ENCODE results near the gene HIC2.
"Not testable (repeated sequence)": the region's sequence is repeated elsewhere in the genome, so short reads cannot be mapped to it uniquely, and the experiment has no call there.

HIC2 gene

DNA sequence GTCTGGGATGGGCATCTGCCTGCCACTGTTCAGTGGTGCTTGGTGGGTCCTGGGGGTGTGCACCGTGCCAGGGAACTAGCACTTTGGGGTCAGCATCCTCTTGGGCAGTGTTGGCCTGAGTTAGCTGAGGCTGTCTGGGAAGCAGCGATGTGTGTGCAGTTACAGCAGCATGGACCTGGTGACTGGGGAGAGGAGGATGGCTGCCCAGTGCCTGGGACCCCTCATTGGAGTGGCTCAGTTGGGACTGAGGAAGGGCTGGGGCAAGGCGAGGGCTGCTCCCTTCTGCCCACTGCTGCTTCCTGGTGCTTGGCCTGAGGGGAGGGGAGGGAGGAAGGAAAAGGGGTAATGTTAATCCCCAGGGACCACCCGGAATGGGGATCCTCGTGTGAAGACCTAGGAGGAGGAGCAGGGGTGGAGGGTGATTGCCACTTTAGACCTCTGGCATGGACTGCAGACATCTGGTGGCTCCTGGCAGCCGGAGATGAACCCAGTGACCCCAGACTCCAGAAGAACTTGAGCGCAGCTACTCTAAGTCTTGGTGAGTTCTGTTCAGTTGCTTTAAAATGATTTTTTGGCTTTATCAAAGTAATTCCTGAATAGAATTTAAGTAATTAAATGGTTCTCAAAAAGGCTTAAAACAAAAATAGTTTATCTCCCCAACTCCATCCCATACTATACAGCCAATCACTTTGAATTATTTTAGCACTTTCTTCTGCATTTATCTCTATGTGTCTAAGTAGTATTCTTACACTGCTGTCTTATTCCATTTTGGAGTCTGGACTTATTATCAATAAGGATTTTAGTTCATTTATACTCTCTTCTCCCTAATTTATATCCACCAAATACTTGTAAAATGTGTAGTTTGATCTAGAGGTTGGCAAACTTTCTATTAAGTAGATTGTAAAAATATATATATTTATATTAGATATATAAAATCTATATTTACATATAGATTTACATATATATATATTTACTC, 34.7 kb downstream of the HIC2 start:
- H3K9me3 Mint-ChIP-seq, result no peaks in the 10 kb centered on the region
- H3K4me3 Mint-ChIP-seq, result no peak overlapping the region
- no peaks in the 10 kb centered on the region for H3K27me3 Mint-ChIP-seq
- peaks cover 3% of the 10 kb centered on the region for H3K36me3 Mint-ChIP-seq
- no peaks in the 10 kb centered on the region for H3K4me1 Mint-ChIP-seq
- no peak overlapping the region for H3K27ac Mint-ChIP-seq
- DNase-seq (ENCODE audit: low spot score in 2 of 2) (peak in 1 of 2 donors; percentile 8), ATAC-seq (ENCODE audit: low read depth) (no peak)

DNA sequence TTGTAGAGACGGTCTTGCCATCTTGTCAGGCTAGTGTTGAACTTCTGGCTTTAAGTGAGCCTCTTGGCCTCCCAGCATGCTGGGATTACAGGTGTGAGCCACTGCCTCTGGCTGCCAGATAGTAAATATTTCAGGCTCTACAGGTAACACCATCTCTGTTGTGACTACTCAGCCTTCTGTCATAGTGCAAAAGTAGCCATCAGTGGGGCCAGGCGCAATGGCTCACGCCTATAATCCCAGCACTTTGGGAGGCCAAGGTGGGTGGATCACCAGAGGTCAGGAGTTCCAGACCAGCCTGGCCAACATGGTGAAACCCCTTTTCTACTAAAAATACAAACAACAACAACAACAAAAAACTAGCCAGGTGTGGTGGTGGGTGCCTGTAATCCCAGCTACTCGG, 35.5 kb downstream of the HIC2 start:
- not testable (repeated sequence) for H3K27me3 Mint-ChIP-seq; H3K36me3 Mint-ChIP-seq; H3K27ac Mint-ChIP-seq; ATAC-seq (ENCODE audit: low read depth); H3K9me3 Mint-ChIP-seq; H3K4me1 Mint-ChIP-seq; H3K4me3 Mint-ChIP-seq
- peak in 1 of 2 donors; percentile 2 for DNase-seq (ENCODE audit: low spot score in 2 of 2)

DNA sequence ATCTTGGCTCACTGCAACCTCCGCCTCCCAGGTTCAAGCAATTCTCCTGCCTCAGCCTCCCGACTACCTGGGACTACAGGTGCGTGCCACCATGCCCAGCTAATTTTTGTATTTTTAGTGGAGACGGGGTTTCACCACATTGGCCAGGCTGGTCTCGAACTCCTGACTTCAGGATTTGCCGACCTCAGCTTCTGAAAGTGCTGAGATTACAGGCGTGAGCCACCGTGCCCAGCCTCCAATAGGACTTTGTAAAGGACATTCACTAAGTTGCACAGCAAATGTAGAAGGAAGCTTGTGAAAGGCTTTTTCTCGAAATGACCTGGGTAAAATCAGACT, 37.8 kb downstream of the HIC2 start:
- H3K27me3 Mint-ChIP-seq, result not testable (repeated sequence)

DNA sequence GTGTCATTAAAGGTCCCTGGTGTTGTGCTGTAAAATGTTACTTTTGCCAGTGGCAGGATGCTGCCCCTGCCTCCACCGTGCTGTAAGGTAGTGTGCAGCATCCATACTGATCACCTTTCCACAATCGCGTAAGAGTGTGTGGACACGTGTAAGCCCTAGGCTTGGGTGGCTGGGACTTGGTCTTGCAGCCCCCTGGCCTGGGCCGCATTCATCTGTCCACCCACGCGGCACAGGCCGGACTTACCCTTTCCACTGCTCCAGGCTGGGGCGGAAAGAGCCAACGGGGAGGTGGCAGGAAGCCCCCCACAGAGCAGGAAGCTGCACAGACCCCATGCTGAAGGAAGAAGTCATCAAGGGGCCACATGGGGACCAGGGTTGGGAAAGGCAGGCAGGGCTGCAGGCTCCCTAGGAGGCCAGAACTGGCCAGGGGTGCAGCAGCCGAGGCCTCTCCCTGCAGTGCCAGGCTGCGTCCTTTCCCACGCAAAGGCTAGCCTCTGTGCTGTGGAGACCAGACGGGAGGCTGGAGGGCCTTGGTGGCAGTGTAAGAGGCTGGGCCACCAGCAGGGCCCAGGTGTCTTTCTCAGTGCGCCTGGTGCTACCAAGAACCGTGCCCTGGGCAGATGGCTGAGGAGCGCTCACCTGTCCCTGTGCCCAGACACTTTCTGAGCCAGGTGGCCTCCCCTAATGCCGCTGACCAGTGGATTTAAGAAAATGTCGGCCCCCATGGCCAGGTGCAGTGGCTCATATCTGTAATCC, 38.3 kb downstream of the HIC2 start:
- H3K4me1 Mint-ChIP-seq, result no peaks in the 10 kb centered on the region
- ATAC-seq (ENCODE audit: low read depth) (no peak), DNase-seq (ENCODE audit: low spot score in 2 of 2) (peak in 1 of 2 donors; percentile 9)
- no peak overlapping the region for H3K27ac Mint-ChIP-seq
- no peak overlapping the region for H3K4me3 Mint-ChIP-seq
- no peaks in the 10 kb centered on the region for H3K27me3 Mint-ChIP-seq
- no peaks in the 10 kb centered on the region for H3K36me3 Mint-ChIP-seq
- H3K9me3 Mint-ChIP-seq, result no peaks in the 10 kb centered on the region

More for the DNA sequence above, 37.8 kb downstream of the HIC2 start:
- not testable (repeated sequence) for H3K4me3 Mint-ChIP-seq; H3K9me3 Mint-ChIP-seq; H3K36me3 Mint-ChIP-seq; H3K27ac Mint-ChIP-seq; DNase-seq (ENCODE audit: low spot score in 2 of 2); H3K4me1 Mint-ChIP-seq; ATAC-seq (ENCODE audit: low read depth)

DNA sequence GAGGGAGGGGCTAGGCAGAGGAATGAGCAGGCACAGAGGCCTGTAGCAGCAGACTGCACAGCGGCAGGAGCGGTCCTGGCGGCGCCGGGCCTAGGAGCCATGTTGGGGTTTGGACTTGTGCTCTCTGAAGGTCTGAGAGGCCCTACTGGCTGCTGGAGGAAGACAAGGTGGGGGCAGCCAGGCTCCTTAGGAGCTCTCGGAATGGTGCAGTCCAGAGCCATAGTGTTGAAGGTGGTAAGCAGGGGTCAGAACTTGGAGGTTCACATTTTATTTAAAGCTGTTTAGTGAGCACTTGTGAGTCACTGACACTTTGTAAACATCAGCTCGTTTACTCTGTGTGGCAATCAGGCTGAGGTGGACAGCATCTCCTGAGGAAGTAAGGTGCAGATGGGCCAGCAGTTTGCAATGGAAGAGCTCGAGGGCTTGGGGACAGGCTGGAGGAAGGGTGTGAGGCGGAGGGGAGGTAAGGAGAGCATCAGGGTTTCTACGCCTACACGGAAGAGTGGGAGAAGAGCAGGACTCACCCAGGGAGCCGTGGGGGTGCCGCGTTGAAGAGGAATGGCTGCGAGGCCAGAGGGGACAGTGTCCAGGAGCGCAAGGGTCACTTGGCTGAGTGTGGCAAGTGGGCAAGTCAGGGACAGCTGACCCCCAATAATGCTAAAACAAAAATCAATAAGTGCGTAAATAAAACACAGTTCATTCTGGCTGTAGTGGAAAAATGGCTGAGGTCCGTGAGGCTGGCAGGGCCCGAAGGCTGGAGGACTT, 40.0 kb downstream of the HIC2 start:
- no peaks in the 10 kb centered on the region for H3K27me3 Mint-ChIP-seq
- no peaks in the 10 kb centered on the region for H3K9me3 Mint-ChIP-seq
- H3K4me3 Mint-ChIP-seq, result no peak overlapping the region
- no peaks in the 10 kb centered on the region for H3K4me1 Mint-ChIP-seq
- H3K27ac Mint-ChIP-seq, result peak overlapping the region; percentile 31
- no peaks in the 10 kb centered on the region for H3K36me3 Mint-ChIP-seq
- no peak for ATAC-seq (ENCODE audit: low read depth)
- peak in 1 of 2 donors; percentile 8 for DNase-seq (ENCODE audit: low spot score in 2 of 2)

DNA sequence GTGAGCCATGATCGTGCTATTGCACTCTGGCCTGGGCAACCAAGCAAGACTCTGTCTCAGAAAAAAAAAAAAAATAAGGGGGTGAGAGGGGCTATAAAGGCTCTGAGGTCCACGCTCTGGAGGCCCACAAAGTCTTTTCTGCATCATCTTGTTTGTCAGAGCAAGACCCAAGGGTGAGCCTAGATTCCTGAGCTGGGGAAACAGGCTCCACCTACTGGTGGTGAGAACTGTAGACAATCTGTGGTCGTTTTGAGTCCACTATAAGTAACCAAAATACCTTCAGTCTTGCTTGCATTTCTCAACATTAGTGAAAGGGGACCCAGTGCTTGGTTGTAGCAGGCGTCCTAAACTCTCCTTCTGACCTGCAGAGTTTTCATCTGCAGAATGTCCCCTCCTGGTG, 45.5 kb downstream of the HIC2 start:
- H3K27me3 Mint-ChIP-seq; H3K27ac Mint-ChIP-seq; H3K4me3 Mint-ChIP-seq; ATAC-seq (ENCODE audit: low read depth); H3K36me3 Mint-ChIP-seq; H3K4me1 Mint-ChIP-seq; DNase-seq (ENCODE audit: low spot score in 2 of 2); H3K9me3 Mint-ChIP-seq: not testable (repeated sequence)

DNA sequence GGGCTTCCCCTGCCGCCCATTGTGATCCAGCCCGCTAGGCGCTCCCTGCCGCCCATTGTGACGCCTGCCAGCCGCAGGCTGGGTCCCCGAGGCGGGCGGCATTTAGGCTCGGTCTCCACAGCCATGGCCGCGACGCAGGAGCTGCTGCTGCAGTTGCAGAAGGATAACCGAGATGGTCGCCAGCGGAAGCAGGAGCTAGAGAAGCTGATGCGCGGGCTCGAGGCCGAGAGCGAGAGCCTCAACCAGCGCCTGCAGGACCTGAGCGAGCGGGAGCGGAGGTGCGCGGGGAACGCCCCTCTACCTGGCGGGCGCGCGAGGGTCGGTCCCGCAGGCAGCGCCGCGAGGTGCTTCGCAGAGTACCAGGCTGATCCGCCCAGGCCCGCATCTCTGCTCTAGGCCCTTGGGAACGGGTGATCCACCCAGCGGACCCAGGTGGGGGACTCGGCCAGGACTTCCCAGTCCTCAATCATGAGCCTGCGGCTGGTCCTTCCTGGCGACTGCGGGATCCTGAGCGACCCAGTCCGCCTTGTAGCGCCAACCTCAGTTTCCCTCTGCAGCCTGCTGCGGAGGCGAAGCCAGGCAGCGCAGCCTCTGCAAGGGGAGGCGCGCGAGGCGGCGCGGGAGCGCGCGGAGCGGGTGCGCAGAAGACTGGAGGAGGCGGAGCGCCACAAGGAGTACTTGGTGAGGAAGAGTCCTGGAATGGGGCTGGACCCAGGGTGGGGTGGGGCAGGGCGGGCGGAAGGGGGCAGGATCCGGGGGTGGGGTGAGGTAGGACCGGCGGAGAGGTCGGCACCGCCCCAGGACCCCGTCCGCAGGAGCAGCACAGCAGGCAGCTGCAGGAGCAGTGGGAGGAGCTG, 50.4 kb downstream of the HIC2 start, which contains the start of gene TMEM191C:
TMEM191C (plus strand) TSS at position 51 of the 857 bp plus-strand sequence; CDS start at position 124, 73 bp downstream.
- not testable (repeated sequence) for H3K9me3 Mint-ChIP-seq; H3K4me1 Mint-ChIP-seq; DNase-seq (ENCODE audit: low spot score in 2 of 2); H3K36me3 Mint-ChIP-seq; H3K27me3 Mint-ChIP-seq
- ATAC-seq (ENCODE audit: low read depth), result peak; percentile 3
- peak within 1 kb of the TSS; percentile 94 for H3K27ac Mint-ChIP-seq
- peak within 1 kb of the TSS; percentile 94 for H3K4me3 Mint-ChIP-seq

DNA sequence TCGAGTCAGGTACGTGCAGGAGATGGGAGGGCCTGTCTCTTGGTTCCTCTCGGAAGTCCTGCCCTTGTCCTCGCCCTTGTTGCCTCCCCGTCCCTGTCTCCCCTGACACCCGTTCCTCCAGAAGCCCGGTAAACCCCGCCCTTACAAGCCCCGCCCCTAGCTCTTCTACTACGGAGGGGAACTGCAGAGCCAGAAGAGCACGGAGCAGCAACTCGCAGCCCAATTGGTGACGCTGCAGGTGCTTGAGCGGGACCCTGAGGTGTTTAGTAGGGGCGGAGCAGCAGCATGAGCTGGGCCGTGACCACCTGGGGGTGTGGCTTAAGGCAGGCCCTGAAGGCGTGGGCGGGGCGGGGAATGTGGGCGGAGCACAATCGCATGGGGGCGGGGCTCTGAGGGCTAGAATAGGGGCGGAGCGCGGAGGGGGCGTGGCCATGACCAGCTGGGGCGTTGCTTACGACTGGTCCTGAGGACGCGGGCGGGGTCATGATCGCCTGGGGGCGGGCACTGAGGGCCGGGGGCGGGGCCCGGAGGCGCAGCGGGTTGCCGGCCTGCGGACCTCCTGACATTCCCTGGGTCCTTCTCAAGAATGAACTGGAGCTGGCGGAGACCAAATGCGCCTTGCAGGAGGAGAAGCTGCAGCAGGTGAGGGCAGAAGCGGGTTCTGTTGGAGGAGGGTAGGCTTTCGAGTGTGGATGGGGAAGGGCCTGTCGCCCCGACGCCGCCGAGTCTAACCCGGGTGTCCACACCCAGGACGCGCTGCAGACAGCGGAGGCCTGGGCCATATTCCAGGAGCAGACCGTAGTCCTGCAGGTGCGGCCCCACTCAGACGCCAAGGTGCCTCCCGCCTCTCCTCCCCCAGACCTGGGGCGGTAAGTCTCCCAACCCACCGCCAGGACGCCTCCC, 51.3 kb downstream of the HIC2 start:
- ATAC-seq (ENCODE audit: low read depth) (peak; percentile 81), DNase-seq (ENCODE audit: low spot score in 2 of 2) (peak; percentile 77 to 88)
- Mint-ChIP-seq H3K4me3 (peak overlapping the region; percentile 94), H3K27ac (peak overlapping the region; percentile 94)
- not testable (repeated sequence) for H3K9me3 Mint-ChIP-seq, H3K27me3 Mint-ChIP-seq, H3K4me1 Mint-ChIP-seq, H3K36me3 Mint-ChIP-seq

DNA sequence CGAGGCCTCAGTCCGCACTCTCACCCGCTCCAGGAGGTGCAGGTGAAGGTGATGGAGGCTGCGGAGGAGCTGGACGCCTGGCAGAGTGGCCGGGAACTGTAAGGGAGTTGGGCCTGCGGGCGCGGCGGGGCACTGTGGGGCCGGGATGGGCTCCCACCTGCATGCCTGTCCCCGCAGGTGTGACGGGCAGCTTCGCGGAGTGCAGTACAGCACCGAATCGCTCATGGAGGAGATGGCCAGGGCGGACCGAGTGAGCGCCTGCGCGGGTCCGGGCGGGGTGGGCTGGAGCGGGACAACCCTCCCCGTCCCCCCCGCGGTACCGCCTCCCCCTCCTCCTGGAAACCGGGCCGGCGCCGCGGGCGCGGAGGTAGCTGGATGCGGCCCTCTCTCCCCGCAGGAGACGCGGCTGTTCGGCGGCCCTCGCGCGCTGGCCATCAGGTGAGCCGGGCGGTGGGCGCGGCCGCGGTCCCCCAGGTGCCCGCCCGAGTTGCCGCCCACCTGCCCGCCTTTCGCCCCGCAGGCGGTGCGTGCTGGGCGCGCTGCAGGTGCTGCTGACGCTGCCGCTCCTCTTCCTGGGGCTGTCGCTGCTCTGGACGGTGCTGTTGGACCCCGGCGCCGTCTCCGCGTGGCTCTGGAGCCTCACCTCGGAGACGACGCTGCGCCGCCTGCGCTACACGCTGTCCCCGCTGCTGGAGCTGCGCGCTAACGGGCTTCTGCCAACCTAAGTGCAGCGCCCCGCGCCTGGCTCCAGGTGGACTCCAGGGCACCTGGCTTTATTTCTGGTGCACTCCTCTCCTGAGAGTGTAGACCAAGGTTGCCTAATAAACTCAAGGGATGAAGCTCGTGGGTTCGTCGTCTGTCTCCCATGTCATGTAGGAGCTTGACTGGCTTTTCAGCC, 52.2 kb downstream of the HIC2 start:
- DNase-seq (ENCODE audit: low spot score in 2 of 2); H3K27ac Mint-ChIP-seq; H3K4me1 Mint-ChIP-seq; H3K9me3 Mint-ChIP-seq; H3K4me3 Mint-ChIP-seq; H3K36me3 Mint-ChIP-seq; ATAC-seq (ENCODE audit: low read depth); H3K27me3 Mint-ChIP-seq: not testable (repeated sequence)

DNA sequence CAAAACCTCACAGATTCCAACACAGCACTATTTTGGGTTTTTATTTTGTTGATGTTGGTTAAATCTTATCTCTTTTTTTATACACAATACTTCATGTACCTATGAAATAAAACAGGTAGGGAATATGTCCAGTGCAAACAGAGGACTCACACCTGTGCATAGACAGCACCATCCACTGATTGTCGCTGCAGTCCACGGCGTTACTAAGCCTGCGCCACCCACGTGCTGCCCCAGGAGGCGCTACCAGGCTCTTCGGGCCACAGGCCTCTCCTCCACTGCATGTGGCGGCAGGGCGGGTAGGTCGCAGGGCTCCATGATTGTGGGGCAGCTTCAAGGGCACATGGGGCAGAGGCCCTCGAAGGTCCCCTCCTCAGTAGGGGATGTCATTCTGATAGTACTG, 55.8 kb downstream of the HIC2 start:
- H3K9me3 Mint-ChIP-seq; H3K36me3 Mint-ChIP-seq; ATAC-seq (ENCODE audit: low read depth); DNase-seq (ENCODE audit: low spot score in 2 of 2); H3K27me3 Mint-ChIP-seq; H3K27ac Mint-ChIP-seq; H3K4me1 Mint-ChIP-seq; H3K4me3 Mint-ChIP-seq: not testable (repeated sequence)

DNA sequence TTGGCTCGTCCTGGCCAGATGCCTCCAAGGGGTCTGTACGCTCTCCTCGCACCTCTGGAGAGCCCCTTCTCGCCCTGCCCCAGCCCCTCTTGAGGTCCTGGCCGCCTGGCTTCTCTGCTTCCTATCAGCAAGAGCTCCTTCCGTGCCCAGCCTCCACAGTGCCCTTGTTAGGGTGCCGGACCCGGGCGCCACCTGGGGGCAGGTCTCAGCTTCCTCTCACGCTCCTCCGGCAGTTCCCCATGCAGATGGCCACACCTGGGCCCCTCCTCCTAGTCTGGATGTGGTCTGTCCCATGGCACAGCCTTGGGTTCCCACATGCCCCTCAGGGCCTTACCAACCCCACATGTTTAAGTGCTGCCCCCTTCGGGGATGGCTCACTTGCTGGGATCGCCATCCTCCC, 56.5 kb downstream of the HIC2 start:
- not testable (repeated sequence) for H3K27ac Mint-ChIP-seq; ATAC-seq (ENCODE audit: low read depth); H3K36me3 Mint-ChIP-seq; H3K27me3 Mint-ChIP-seq; H3K9me3 Mint-ChIP-seq; H3K4me1 Mint-ChIP-seq; H3K4me3 Mint-ChIP-seq; DNase-seq (ENCODE audit: low spot score in 2 of 2)

DNA sequence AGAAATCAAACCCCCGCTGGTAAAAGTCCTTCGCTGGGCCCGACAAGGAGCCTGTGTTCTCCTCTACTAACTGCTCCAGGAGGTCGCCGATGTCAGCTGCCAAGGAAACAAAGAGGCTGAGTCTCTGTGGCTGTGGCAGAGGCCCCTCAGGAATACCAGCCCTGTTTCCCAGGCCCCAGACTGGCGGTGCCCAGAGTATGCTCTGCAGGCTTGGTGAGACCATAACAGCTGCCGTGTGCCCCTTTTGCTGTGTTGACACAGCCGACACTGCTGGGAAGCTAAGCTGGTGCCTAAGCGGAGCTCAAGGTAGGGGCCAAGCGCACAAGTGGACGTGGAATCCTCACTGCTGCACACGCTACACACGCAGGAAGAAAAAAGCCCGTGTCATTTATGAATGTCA, 66.9 kb downstream of the HIC2 start:
- not testable (repeated sequence) for H3K36me3 Mint-ChIP-seq; H3K9me3 Mint-ChIP-seq; H3K4me3 Mint-ChIP-seq; ATAC-seq (ENCODE audit: low read depth); DNase-seq (ENCODE audit: low spot score in 2 of 2); H3K4me1 Mint-ChIP-seq; H3K27me3 Mint-ChIP-seq; H3K27ac Mint-ChIP-seq
